Neuron (in vitro differentiated cells): ENCODE data around the gene PNCK.

Experiments used
- H2AFZ ChIP-seq: one replicate; pipeline ENCODE4 v1.6.1; 2013; ENCODE audit warnings: low read depth, mild to moderate bottlenecking, inconsistent platforms, low read length, moderate library complexity
- H3K27me3 ChIP-seq: one replicate; pipeline ENCODE4 v1.6.1; 2013; ENCODE audit warnings: low read length; ENCODE audit not compliant: insufficient read depth
- H3K36me3 ChIP-seq: one replicate; pipeline ENCODE4 v1.6.1; 2013; ENCODE audit warnings: low read length; ENCODE audit not compliant: insufficient read depth
- H3K4me1 ChIP-seq: one replicate; pipeline ENCODE4 v1.6.1; 2013; ENCODE audit warnings: low read length; ENCODE audit not compliant: insufficient read depth
- H3K4me3 ChIP-seq: 2 replicates; pipeline ENCODE4 v1.5.1; 2013; ENCODE audit warnings: mild to moderate bottlenecking, low read length, moderate library complexity
- H3K9me3 ChIP-seq: one replicate; pipeline ENCODE4 v1.6.1; 2013; ENCODE audit warnings: low read length

The PNCK gene

DNA sequence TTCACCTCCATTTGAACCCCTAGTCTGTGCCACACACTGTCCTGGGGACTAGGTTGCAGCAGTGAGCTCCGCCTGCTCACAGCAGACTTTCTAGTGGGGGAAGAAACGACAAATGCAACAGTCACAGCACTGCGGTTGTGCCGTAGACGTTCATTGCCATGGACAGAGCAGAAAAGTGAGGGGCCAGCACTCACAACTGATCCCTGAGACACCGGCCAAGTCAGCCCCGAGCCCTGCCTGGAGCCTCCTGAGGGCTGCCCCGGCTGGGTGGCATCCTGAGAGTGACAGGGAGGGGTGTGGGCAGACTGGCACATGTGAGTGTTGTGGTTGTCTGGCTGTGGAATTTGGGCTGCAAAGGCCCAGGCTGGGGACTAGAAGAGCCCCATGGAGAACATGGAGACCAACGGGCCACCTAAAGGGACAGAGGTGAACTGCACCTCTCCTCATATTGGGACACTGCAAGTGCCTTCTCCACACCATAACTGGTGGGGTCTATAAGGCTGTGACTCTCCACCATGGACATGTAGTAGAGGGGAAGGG lies 22.0 kb downstream of the PNCK start:
- no peaks in the 10 kb centered on the region for H3K4me1 ChIP-seq
- H2AFZ ChIP-seq: no peak overlapping the region
- peaks cover 23% of the 10 kb centered on the region for H3K27me3 ChIP-seq
- H3K9me3 ChIP-seq: peaks cover 3% of the 10 kb centered on the region
- no peak overlapping the region for H3K4me3 ChIP-seq
- H3K36me3 ChIP-seq: no peaks in the 10 kb centered on the region

DNA sequence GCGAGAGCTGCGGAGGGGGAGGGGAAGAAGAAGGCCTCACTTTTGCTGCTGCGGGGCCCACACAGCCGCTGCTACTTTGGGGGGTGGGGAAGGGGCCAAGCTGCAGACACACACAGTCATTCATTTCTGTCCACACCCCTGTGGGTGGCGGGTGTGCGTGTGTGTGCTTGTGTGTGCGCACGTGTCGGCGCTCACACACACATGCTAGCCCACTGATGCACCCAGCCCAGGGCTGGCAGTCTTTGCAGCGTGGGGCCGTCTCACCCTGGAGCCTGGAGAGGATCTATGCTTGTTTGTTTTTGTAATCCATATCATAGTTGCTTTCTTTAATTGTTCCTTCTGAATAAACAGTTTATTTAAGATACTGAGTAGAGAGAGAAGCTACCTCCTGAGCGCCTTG lies 22.7 kb downstream of the PNCK start:
- H3K4me1 ChIP-seq: no peaks in the 10 kb centered on the region
- H3K36me3 ChIP-seq: no peaks in the 10 kb centered on the region
- peaks cover 3% of the 10 kb centered on the region for H3K9me3 ChIP-seq
- no peak overlapping the region for H2AFZ ChIP-seq
- H3K4me3 ChIP-seq: no peak overlapping the region
- H3K27me3 ChIP-seq: peaks cover 29% of the 10 kb centered on the region

DNA sequence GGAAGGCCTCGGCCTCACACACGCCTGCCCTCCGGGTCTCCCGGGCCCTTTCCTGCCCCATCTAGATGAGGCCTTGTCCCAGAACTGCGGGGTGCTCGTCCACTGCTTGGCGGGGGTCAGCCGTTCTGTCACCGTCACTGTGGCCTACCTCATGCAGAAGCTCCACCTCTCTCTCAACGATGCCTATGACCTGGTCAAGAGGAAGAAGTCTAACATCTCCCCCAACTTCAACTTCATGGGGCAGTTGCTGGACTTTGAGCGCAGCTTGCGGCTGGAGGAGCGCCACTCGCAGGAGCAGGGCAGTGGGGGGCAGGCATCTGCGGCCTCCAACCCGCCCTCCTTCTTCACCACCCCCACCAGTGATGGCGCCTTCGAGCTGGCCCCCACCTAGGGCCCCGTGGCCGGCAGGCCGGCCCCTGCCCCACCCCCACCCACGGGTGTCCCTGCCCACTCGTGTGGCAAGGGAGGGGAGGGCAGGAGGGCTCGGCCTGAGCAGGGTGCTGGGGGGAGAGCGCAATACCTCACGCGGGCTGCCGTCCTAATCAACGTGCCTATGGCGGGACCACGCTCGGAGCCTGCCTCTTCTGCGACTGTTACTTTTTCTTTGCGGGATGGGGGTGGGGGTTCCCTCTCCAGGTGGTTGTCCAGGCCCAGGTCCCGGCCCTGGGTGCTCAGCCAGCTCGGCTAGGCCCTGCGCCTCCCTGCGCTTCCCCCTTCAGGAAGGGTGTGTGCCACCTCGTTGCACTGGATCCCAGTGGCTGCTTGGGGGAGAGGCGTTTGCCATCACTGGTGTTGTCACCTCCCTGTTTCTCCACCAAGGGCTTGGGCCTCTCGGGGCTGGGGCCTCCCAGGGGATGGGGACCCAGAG lies 23.5 kb downstream of the PNCK start:
- no peaks in the 10 kb centered on the region for H3K36me3 ChIP-seq
- H3K27me3 ChIP-seq: peaks cover 37% of the 10 kb centered on the region
- no peak overlapping the region for H2AFZ ChIP-seq
- no peak overlapping the region for H3K4me3 ChIP-seq
- peaks cover 3% of the 10 kb centered on the region for H3K9me3 ChIP-seq
- no peaks in the 10 kb centered on the region for H3K4me1 ChIP-seq

DNA sequence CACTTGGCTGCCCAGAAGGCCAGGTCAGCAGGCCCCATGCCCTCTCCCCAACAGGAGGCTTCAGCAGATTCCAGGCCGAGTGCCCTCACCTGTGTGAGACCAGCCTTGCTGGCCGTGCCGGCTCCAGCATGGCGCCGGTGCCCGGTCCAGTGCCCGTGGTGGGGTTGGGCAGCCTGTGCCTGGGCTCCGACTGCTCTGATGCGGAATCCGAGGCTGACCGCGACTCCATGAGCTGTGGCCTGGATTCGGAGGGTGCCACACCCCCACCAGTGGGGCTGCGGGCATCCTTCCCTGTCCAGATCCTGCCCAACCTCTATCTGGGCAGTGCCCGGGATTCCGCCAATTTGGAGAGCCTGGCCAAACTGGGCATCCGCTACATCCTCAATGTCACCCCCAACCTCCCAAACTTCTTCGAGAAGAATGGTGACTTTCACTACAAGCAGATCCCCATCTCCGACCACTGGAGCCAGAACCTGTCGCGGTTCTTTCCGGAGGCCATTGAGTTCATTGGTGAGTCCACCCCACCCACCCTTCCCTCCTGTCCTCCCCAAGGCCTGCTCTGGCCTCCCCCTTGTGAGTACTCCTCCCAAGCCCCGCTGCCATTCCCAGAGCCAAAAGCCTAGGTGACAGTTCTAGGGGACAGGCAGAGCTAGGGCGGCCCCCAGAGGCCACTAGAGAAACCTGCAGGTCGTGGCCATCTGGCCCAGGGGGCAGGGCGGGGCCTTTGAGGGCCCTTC lies 24.3 kb downstream of the PNCK start:
- Histone ChIP-seq H3K36me3 (no peaks in the 10 kb centered on the region), H3K4me1 (peaks cover 2% of the 10 kb centered on the region), H2AFZ (no peak overlapping the region), H3K9me3 (peaks cover 3% of the 10 kb centered on the region), H3K4me3 (no peak overlapping the region), H3K27me3 (peaks cover 40% of the 10 kb centered on the region)

DNA sequence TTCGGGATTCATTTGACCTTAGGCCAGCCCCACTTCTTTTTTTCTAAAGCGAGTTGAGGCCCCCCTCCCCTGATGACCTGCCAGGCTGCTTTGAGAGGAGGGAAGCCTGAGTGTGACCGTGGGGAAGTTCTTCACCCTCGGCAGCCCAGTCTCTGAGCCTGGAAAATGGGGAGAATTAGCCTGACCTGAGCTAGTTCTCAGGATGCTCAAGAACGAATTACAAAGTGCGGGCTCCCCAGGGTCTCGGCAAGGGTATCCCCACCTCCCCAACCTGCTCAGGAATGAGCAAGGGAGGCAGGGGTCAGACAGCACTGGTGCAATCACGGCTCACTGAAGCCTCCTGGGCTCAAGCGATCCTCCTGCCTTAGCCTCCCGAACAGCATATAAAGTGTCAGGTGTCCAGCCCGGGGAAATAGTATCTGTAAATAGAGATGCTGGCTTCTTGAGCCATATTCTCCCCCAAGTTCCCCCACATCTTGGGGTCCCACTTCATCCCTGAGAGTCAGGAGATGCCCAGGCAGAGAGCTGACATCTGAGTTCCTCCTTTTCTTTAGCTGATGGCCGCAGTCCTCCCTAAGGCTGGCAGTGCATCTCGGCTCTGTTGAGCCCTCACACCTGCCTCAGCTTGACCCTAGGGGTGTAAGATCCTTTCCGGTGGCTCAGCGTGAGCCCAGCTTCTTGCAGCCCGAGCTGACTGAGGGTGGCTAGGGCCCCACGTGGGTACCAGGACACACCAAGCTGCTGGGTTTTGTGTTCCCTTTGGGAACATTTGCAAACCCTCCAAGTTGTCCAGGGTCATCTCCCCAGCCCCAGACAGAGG lies 25.0 kb downstream of the PNCK start:
- Histone ChIP-seq H3K4me1 (peaks cover 6% of the 10 kb centered on the region), H2AFZ (no peak overlapping the region), H3K36me3 (no peaks in the 10 kb centered on the region), H3K9me3 (no peaks in the 10 kb centered on the region), H3K4me3 (no peak overlapping the region), H3K27me3 (peaks cover 44% of the 10 kb centered on the region)

DNA sequence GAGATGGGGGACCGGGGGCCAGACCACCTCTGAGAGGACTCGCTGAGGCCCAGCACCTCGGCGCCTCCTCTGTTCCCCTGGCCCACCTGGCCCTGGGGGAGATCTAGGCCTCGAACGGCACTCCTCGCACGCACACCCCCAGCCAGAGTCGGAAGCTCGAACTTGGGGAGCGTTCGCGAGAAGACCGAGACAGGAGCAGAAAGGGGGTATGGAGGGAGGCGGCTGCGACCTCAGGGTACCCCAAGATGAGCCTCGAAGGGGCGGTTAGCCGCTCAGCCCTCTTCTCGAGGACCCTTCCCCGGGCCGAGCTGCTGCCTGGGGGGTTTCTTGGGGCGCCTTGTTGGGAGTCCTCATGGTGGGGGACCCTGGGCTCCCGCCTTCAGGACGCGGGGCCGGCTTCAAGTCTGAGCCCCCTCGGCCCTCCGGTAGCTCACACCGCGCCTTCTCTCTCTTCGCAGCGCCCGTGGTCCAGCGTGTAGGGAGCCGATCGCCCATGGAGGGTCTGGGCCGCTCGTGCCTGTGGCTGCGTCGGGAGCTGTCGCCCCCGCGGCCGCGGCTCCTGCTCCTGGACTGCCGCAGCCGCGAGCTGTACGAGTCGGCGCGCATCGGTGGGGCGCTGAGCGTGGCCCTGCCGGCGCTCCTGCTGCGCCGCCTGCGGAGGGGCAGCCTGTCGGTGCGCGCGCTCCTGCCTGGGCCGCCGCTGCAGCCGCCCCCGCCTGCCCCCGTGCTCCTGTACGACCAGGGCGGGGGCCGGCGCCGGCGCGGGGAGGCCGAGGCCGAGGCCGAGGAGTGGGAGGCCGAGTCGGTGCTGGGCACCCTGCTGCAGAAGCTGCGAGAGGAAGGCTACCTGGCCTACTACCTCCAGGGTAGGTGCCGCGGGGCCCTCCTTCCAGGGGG lies 25.9 kb downstream of the PNCK start:
- no peak overlapping the region for H3K4me3 ChIP-seq
- H3K4me1 ChIP-seq: peaks cover 7% of the 10 kb centered on the region
- no peaks in the 10 kb centered on the region for H3K9me3 ChIP-seq
- H2AFZ ChIP-seq: no peak overlapping the region
- peaks cover 45% of the 10 kb centered on the region for H3K27me3 ChIP-seq
- no peaks in the 10 kb centered on the region for H3K36me3 ChIP-seq

DNA sequence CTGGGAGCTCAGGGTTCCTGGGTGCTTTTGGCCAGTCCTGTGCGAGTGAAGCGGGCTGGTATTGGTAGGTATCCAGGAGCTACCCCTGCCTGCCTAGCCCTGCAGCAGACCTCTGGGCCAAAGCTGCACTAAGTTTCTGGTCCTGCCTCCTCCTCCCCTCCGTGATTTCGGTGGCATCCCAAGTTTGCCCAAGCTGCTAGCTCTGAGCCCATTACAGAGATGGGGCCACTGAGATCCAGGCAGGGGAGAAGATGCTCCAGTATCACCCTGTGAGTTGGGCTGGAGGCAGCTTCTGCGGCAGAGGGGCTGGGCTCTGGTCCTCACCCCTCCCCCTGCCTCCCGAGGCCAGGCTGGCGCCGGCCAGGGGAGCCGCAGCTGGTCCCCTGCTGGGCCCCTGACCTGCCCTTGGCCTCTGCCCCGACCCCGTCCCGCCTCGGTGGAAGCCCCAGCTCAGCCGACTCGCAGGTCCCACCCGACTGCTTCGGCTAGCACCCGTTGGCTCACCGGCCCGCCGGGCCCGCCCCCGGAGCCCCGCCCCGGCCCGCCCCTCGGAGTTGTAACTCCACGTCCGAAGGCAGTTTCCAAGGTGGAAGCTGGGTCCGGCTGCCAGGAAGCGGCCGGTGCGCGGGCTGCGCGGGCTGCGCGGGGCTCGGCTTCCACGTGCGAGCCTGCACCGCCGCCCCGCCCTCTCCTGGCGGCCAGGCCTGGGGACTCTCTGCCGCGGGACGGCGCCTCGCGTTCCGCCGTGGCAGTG lies 26.8 kb downstream of the PNCK start, which contains the start of gene DUSP9:
Gene DUSP9 (plus strand): TSS at position 584 of the 754 bp plus-strand sequence. CDS start 751 bp downstream, outside the sequence.
- peaks cover 7% of the 10 kb centered on the region for H3K4me1 ChIP-seq
- H3K27me3 ChIP-seq: peaks cover 45% of the 10 kb centered on the region
- H2AFZ ChIP-seq: no peak within 1 kb of the TSS
- no peaks in the 10 kb centered on the region for H3K9me3 ChIP-seq
- H3K36me3 ChIP-seq: no peaks in the 10 kb centered on the region
- no peak within 1 kb of the TSS for H3K4me3 ChIP-seq

DNA sequence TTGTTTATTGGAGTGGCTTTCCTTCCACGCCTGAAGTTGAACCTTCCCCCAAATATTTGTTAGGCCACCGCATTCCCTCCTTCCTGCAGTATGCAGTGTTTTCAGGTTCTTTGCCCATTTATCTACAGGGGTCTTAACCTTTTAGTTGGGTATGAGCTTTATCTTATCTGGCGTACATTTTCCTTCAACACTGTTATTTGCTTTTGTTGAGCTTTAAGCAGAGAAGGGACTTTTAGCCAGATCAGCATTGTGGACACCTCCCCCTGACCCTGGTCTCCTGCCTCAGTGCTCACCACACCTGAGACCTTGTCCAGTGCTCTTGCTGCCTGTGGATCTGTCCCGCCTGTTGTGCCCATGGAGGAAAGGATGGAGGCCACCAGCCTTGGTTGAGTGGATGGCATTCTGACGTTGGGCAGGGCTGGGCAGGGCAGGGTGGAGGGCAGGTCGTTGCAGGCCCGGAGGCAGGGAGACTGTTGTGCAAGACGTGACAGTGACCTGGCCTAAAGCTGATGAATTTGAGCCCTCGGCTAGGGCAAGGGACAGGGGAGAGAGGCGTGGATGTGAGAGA lies 27.6 kb downstream of the PNCK start:
- H3K27me3 ChIP-seq: peaks cover 53% of the 10 kb centered on the region
- H3K4me3 ChIP-seq: no peak overlapping the region
- no peak overlapping the region for H2AFZ ChIP-seq
- H3K9me3 ChIP-seq: no peaks in the 10 kb centered on the region
- peaks cover 7% of the 10 kb centered on the region for H3K4me1 ChIP-seq
- no peaks in the 10 kb centered on the region for H3K36me3 ChIP-seq

DNA sequence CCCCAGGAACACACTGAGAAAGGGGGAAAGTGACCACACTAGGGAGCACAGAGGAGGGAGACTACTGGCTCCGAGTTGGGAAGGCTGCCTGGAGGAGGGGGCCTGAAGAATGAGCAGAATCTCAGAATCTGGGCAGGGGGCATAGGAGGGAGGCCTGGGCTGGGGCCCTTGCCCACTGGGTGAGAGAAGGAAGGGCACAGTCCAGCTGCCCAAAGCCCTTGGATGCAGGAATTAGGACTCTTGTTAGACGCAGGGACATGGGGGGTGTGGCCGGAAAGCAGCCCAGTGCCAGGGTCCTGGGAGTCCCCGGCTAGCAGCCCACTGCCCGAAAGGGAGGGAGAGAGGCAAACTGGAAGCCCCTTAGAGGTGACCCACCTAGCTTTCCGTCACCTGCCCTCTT lies 28.5 kb downstream of the PNCK start:
- Histone ChIP-seq H3K4me1 (peaks cover 7% of the 10 kb centered on the region), H3K27me3 (peaks cover 61% of the 10 kb centered on the region), H3K4me3 (no peak overlapping the region), H3K9me3 (no peaks in the 10 kb centered on the region), H3K36me3 (no peaks in the 10 kb centered on the region), H2AFZ (no peak overlapping the region)

DNA sequence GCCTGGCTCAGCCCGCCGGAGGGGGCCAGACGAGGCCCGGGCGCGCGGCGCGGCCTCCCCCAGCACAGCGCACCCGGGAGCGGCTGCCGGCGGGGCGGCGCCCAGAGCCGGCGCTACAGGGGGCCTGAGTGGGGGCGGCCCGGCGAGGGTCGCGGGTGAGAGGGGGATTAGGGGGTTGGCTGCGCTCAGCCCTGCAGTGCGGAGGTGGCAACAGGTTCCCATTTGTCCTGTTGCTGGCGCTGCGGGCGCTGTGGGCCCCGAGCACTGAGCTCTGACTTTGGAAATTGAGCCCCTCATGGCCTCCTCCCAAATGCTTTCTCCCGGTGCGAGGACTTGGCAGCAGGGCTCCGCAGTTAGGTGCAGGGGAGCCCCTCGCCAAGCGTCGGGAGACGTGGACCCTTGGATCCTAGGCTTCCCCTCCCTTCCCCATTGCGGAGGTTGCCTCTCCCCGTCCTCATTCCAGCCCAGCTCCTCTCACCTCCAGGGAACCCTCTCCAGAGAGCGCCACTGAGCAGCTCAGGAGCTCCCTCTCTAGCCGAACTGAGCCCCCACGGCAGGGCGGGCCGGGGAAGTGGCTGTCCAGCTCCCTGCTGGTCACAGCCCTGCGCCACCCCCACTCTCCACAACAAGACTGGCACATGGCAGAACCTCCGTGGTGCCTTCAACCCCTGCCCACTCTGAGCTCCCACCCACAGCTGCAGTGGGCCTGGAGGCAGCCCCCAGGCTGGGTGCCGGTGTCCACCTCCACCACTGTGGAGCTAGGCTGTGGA lies 29.1 kb downstream of the PNCK start:
- peaks cover 67% of the 10 kb centered on the region for H3K27me3 ChIP-seq
- no peak overlapping the region for H3K4me3 ChIP-seq
- H3K4me1 ChIP-seq: peaks cover 7% of the 10 kb centered on the region

More for the DNA sequence above, 29.1 kb downstream of the PNCK start:
- H2AFZ ChIP-seq: no peak overlapping the region
- H3K9me3 ChIP-seq: no peaks in the 10 kb centered on the region
- no peaks in the 10 kb centered on the region for H3K36me3 ChIP-seq
